Transverse colon (tissue), 3 donors: ENCODE results near the gene GNG3.

Source experiments
- EP300 ChIP-seq: sonication (generic); formaldehyde crosslinking; IDR thresholded peaks from one replicate; pipeline ENCODE4 v1.6.1; 2017; ENCODE audit warnings: antibody characterized with exemption, low read depth
- POLR2A ChIP-seq: fragments of 450-650 bp; IDR thresholded peaks from one replicate; pipeline ENCODE4 v1.6.1; 2016; ENCODE audit warnings: antibody characterized with exemption, mild to moderate bottlenecking, moderate library complexity
- TF ChIP-seq, protein P1 (sequence below), 5 experiments: fragments of 200-600 bp in 3 of 5; fragments of 450-650 bp in 2 of 5; sonication (generic) in 3 of 5; IDR thresholded peaks; 1 replicate in 2 of 5; 2 replicates in 3 of 5; pipeline ENCODE4 v1.5.1; 2016 to 2017; ENCODE audit warnings: antibody characterized with exemption in 5 of 5, inconsistent platforms in 3 of 5, mild to moderate bottlenecking in 2 of 5, moderate library complexity in 1 of 5

DNA sequence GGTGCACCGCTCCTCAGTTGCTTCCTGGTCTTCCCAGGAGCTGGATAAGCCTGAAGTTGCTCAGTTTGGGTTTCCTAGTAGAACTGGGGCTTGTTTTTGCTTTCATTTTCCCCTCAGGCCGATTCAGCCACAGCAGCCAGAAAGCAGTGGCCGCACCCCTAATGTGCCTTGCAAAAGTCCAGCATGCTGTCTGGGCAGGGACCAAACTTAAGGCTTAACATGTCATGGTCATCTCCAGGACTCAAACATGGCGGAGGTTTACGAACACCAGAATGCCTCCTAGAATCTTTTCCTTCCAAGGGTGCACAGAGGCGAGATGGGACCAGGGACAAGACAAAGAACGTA lies 2.5 kb downstream of the GNG3 start:
- TF ChIP-seq POLR2A (no peak), EP300 (no peak)
- TF ChIP-seq, protein P1, sequence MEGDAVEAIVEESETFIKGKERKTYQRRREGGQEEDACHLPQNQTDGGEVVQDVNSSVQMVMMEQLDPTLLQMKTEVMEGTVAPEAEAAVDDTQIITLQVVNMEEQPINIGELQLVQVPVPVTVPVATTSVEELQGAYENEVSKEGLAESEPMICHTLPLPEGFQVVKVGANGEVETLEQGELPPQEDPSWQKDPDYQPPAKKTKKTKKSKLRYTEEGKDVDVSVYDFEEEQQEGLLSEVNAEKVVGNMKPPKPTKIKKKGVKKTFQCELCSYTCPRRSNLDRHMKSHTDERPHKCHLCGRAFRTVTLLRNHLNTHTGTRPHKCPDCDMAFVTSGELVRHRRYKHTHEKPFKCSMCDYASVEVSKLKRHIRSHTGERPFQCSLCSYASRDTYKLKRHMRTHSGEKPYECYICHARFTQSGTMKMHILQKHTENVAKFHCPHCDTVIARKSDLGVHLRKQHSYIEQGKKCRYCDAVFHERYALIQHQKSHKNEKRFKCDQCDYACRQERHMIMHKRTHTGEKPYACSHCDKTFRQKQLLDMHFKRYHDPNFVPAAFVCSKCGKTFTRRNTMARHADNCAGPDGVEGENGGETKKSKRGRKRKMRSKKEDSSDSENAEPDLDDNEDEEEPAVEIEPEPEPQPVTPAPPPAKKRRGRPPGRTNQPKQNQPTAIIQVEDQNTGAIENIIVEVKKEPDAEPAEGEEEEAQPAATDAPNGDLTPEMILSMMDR (IDR thresholded peaks at IDR 0.05), result no peak
